Embryonic facial prominence (tissue), 1 donor: ENCODE results near the gene BEND6.
A peak's percentile ranks its signal among the peaks of the same experiment; 100 is the strongest.

ENCODE experiments used
- DNase-seq: peaks from one replicate; pipeline ENCODE4 v3.0.0-alpha.2; 2016; ENCODE audit errors: extremely low spot score

The BEND6 gene

GRCh38 chr6:56940463-56940862 lies 14.4 kb upstream of the BEND6 start:
- no peak for DNase-seq

- DNase-seq: no peak
Measured at GRCh38 chr6:56940977-56941376, 13.9 kb upstream of the BEND6 start.

GRCh38 chr6:56944661-56945060 lies 10.2 kb upstream of the BEND6 start:
- no peak for DNase-seq

- no peak for DNase-seq
Measured at GRCh38 chr6:56946368-56946767, 8.5 kb upstream of the BEND6 start.

- DNase-seq: no peak
Measured at GRCh38 chr6:56947924-56948323, 7.0 kb upstream of the BEND6 start.

GRCh38 chr6:56949265-56949664 lies 5.6 kb upstream of the BEND6 start:
- no peak for DNase-seq

- DNase-seq: no peak
Measured at GRCh38 chr6:56949925-56950495, 4.9 kb upstream of the BEND6 start.

- DNase-seq: no peak
Measured at GRCh38 chr6:56951049-56951831, 3.7 kb upstream of the BEND6 start.

GRCh38 chr6:56953597-56954402 lies 1.1 kb upstream of the BEND6 start:
- no peak for DNase-seq

- peak; percentile 48 for DNase-seq
Measured at GRCh38 chr6:56955171-56956155, 556 bp downstream of the BEND6 start.

- DNase-seq: no peak
Measured at GRCh38 chr6:56956491-56956890, 1.6 kb downstream of the BEND6 start.

- no peak for DNase-seq
Measured at GRCh38 chr6:56957856-56958255, 2.9 kb downstream of the BEND6 start.

- no peak for DNase-seq
Measured at GRCh38 chr6:56958481-56958880, 3.6 kb downstream of the BEND6 start.

- no peak for DNase-seq
Measured at GRCh38 chr6:56959094-56959493, 4.2 kb downstream of the BEND6 start.

GRCh38 chr6:56959938-56960337 lies 5.0 kb downstream of the BEND6 start:
- DNase-seq: no peak

- no peak for DNase-seq
Measured at GRCh38 chr6:56961151-56961550, 6.2 kb downstream of the BEND6 start.

- no peak for DNase-seq
Measured at GRCh38 chr6:56962441-56962840, 7.5 kb downstream of the BEND6 start.

GRCh38 chr6:56963043-56963442 lies 8.1 kb downstream of the BEND6 start:
- DNase-seq: no peak

GRCh38 chr6:56963793-56964192 lies 8.9 kb downstream of the BEND6 start:
- DNase-seq: no peak

GRCh38 chr6:56965126-56965525 lies 10.2 kb downstream of the BEND6 start:
- DNase-seq: no peak

GRCh38 chr6:56970849-56971248 lies 15.9 kb downstream of the BEND6 start:
- no peak for DNase-seq

GRCh38 chr6:56977192-56977591 lies 22.3 kb downstream of the BEND6 start:
- no peak for DNase-seq
